ENCODE measurements around the gene TNRC6C.

The TNRC6C gene

GRCh38 chr17:78013683-78014467 lies 55.4 kb downstream of the TNRC6C start:
- DNase-seq (ENCODE audit: low spot score) = peak; percentile 68

GRCh38 chr17:78014646-78015045 lies 56.1 kb downstream of the TNRC6C start:
- no peak for DNase-seq (ENCODE audit: low spot score)

- no peak for DNase-seq (ENCODE audit: low spot score)
These were observed 58.3 kb downstream of the TNRC6C start for GRCh38 chr17:78016852-78017251.

GRCh38 chr17:78019367-78019975 lies 61.0 kb downstream of the TNRC6C start:
- peak; percentile 41 for DNase-seq (ENCODE audit: low spot score)

- DNase-seq (ENCODE audit: low spot score) = peak; percentile 50
These were observed 61.6 kb downstream of the TNRC6C start for GRCh38 chr17:78019976-78020716.

- DNase-seq (ENCODE audit: low spot score) = no peak
These were observed 62.2 kb downstream of the TNRC6C start for GRCh38 chr17:78020717-78021108.

GRCh38 chr17:78022425-78022824 lies 63.9 kb downstream of the TNRC6C start:
- DNase-seq (ENCODE audit: low spot score) = no peak

GRCh38 chr17:78023042-78023441 lies 64.5 kb downstream of the TNRC6C start:
- no peak for DNase-seq (ENCODE audit: low spot score)

- no peak for DNase-seq (ENCODE audit: low spot score)
These were observed 67.9 kb downstream of the TNRC6C start for GRCh38 chr17:78026381-78026780.

GRCh38 chr17:78027121-78027520 lies 68.6 kb downstream of the TNRC6C start:
- no peak for DNase-seq (ENCODE audit: low spot score)

- no peak for DNase-seq (ENCODE audit: low spot score)
These were observed 71.2 kb downstream of the TNRC6C start for GRCh38 chr17:78029697-78030096.

- DNase-seq (ENCODE audit: low spot score) = no peak
These were observed 72.9 kb downstream of the TNRC6C start for GRCh38 chr17:78031435-78031834.

GRCh38 chr17:78032166-78032565 lies 73.7 kb downstream of the TNRC6C start:
- no peak for DNase-seq (ENCODE audit: low spot score)

- DNase-seq (ENCODE audit: low spot score) = no peak
These were observed 76.1 kb downstream of the TNRC6C start for GRCh38 chr17:78034429-78035091.

GRCh38 chr17:78037280-78037679 lies 78.8 kb downstream of the TNRC6C start:
- DNase-seq (ENCODE audit: low spot score) = no peak

- no peak for DNase-seq (ENCODE audit: low spot score)
These were observed 80.3 kb downstream of the TNRC6C start for GRCh38 chr17:78038748-78039288.

- no peak for DNase-seq (ENCODE audit: low spot score)
These were observed 81.1 kb downstream of the TNRC6C start for GRCh38 chr17:78039581-78039980.

GRCh38 chr17:78040440-78041385 lies 82.2 kb downstream of the TNRC6C start:
- DNase-seq (ENCODE audit: low spot score) = no peak

GRCh38 chr17:78041386-78042179 lies 83.1 kb downstream of the TNRC6C start:
- DNase-seq (ENCODE audit: low spot score) = no peak

- DNase-seq (ENCODE audit: low spot score) = no peak
These were observed 84.0 kb downstream of the TNRC6C start for GRCh38 chr17:78042542-78042941.
